Measurements from ENCODE around the gene METAP1.

DNA sequence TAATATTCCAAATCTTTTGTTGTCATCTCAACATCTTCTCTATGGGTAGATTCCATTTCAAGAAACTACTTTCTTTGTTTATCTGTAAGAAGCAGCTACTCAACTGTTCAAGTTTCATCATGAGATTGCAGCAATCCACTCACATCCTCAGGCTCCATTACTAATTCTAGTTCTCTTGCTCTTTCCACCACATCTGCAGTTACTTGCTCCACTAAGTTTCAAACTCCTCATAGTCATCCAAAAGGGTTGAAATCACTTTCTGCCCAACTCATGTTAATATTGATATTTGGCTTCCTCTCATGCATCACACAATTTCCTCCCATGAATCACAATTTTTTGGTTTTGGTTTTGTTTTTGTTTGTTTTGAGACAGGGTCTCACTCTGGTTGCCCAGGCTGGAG, 57.4 kb downstream of the METAP1 start:
- TF ChIP-seq, protein P1, sequence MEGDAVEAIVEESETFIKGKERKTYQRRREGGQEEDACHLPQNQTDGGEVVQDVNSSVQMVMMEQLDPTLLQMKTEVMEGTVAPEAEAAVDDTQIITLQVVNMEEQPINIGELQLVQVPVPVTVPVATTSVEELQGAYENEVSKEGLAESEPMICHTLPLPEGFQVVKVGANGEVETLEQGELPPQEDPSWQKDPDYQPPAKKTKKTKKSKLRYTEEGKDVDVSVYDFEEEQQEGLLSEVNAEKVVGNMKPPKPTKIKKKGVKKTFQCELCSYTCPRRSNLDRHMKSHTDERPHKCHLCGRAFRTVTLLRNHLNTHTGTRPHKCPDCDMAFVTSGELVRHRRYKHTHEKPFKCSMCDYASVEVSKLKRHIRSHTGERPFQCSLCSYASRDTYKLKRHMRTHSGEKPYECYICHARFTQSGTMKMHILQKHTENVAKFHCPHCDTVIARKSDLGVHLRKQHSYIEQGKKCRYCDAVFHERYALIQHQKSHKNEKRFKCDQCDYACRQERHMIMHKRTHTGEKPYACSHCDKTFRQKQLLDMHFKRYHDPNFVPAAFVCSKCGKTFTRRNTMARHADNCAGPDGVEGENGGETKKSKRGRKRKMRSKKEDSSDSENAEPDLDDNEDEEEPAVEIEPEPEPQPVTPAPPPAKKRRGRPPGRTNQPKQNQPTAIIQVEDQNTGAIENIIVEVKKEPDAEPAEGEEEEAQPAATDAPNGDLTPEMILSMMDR (IDR thresholded peaks at IDR 0.05; ENCODE audit: low read depth, low read length, poor library complexity, severe bottlenecking): no peak
- TF ChIP-seq EZH2phosphoT487 (IDR thresholded peaks at IDR 0.05; ENCODE audit: borderline replicate concordance, low read length): no peak

Data from DOHH2 (cell line).